Measurements from ENCODE around the gene ACOT6.
"Not testable (repeated sequence)": the region's sequence is repeated elsewhere in the genome, so short reads cannot be mapped to it uniquely, and the experiment has no call there.

Gene ACOT6

DNA sequence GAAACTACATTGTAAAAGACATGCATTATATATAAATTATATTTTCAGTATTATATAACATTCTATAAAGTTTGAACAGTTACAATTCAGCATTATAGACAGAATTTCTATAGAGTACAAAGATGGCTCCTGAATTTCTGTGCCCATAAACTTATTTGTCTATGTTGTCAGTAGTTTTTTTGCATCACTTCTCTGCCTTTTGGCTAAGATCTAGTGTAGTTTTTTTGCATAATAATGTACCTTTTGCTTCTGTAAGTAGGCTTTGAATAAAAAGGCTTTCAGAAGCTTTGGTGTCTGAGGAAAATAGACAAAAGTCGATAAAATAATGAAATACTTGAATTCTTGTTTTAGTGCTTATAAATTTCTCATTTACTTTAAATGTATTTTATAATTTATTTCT, 43.5 kb downstream of the ACOT6 start:
- DNase-seq: no peak

DNA sequence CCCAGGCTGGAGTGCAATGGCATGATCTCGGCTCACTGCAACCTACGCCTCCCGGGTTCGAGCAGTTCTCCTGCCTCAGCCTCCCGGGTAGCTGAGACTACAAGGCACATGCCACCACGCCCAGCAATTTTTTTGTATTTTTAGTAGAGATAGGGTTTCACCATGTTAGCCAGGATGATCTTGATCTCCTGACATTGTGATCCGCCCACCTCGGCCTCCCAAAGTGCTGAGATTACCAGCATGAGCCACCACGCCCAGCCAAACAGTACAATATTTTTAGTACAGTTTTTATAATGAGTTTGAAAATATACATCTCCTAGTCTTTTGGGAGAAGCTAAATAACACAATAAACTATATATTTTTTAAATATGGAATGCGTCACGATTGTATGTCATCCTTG, 46.9 kb downstream of the ACOT6 start:
- DNase-seq: not testable (repeated sequence)

DNA sequence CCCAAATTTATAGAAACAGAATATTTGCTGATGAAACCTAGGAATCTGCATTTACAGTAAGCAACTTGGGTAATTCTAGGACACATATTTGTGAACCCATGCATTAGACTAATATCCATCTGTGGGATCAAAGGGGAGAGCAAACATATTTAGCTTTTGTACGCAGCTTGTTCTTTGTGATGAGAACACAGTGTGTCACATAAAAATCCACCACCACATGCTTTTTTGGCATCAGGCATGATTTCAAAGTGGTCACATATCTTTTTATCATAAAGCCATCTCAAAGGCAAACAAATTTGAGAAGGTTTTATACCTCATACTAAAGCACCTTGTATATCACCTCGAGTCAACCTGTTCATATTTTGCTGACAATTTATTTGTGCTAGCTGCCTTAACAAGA, 48.2 kb downstream of the ACOT6 start:
- no peak for DNase-seq

DNA sequence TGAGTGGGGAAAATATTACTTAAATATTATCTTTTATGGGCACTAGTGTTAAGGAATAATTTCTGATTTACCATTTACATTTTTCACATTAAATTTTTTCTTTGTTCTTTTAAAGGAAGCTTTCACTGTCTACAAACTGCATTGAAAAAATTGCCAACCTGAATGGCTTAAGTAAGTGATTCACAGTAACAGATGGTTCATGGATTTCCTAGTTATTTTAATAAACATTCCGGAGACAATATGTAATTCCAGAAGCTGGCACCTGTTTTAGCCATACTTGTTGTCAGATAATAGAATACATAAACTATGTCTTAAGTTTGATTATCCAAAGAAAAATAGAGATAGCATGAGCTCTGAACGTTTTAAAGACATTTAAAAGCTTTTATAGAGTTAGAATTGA, 49.6 kb downstream of the ACOT6 start:
- no peak for DNase-seq

DNA sequence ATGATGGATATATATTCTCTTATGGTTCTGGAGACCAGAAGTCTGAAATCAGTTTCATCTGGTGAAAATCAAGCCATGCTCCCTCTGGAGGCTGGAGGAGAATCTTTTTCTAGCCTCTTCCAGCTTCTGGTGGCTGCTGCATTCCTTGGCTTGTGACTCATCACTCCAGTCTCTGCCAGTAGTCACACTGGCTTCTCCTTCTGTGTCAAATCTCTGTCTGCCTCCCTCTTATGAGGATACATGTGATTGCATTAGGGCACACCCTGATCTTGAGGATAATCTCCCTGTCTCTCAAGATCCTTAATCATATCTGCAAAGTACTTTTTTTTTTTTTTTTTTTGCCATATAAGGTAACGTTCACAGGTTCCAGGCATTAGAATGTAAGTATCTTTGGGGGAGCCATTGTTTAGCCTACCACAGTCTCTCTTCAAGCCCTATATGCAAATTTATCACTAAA, 50.2 kb downstream of the ACOT6 start:
- DNase-seq: peak; percentile 17

DNA sequence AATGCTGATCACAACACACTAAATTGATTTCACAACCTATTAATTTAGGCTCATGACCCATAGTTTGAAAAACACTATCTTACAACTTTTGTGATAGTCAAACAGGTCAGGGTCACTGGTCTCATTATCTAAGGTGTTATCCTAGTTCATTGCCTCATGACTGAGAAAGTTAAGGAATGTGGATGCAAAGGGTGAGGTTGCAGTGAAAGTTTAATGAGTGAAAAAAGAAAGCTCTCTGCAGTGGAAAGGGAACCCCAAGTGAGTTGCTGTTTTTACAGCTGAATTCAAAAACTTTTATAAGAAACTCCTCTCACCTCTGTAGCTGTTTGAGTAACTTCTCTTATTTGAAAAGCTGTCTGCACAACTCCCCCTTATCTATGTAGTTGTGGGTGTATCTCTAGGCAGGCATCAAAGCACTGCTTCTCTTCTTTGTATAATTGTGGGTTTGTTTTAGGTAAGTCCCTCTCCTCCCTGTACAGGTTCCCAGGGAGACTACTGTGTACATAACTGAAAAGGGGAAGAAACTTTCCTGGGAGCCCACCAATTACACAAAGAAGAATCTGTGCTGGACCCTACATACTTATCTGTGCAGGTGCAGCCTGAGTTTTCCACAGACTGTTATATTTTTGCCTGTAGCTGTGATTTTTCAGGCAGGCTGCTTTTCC, 51.4 kb downstream of the ACOT6 start:
- no peak for DNase-seq

DNA sequence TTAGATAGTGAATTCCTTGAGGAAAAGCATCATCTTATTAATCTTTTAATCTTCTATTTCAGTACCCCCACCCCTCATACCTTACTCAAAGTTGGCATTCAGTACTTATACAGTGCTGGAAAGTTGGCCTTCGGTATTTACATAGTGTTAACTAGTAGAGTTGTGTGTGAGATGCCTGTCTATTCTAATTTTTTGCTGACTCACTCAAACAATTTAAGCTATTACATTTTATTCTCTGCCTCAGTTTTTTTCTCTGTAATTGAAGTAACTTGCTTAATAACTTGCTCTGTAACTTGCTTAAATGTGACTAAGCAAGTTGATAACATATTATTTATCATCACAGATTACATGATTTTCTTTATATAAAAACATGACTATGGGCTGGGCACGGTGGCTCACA, 52.8 kb downstream of the ACOT6 start:
- DNase-seq: no peak

DNA sequence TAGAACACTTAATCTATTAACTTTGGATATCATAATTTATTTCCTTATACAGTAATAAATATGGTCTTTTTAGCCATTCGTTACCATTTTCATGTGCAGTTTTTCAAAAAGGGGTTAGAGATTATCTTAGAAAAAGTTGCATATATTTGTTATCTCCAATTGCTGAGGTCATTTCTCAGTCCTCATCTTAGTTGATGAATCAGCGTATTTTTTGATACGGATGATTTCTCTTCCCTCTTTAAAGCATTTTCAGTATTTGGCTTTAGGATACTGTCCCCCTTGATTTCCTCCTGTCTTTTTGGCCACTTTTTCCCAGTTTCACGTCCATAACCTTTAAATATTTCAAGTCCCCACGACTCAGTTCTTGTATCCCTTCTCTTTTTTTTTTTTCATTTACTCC, 54.3 kb downstream of the ACOT6 start:
- DNase-seq: no peak

DNA sequence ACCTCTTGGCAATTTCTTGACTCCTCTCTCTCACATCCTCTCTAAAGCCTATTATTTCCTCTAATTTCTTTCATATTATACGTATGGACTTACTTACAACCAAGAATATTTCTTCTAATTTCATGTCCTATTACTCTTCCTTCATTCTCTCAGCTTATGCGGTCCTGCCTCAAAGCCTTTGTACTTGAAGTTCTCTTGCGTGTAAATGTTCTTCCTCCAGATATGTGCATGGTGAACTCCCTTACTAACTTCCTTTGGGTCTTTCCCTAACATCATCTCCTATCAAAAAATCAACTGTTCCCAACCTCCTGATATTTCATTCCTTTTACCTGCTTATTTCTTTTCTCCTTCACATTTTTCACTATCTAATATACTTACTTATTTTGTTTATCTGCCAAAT, 55.5 kb downstream of the ACOT6 start:
- no peak for DNase-seq

Measured in right hindlimb (tissue), 1 donor.